WTC11 (cell line): ENCODE measurements around the gene FNBP1L. TPM values are rescaled to one million over a fixed set of nuclear protein-coding genes. Genes with fewer than 3 reads are reported as not detected.

Source experiments
- AFF4 ChIP-seq: sonication (generic); formaldehyde crosslinking; IDR thresholded peaks from 2 replicates; pipeline ENCODE4 v1.8.1; 2023; ENCODE audit warnings: mild to moderate bottlenecking, missing genetic modification reagents, borderline replicate concordance
- ARID4B ChIP-seq: sonication (generic); formaldehyde crosslinking; IDR thresholded peaks from 2 replicates; pipeline ENCODE4 v1.8.0; 2023; ENCODE audit warnings: missing genetic modification reagents, mild to moderate bottlenecking, borderline replicate concordance
- CBFB ChIP-seq: sonication (generic); formaldehyde crosslinking; IDR thresholded peaks from 2 replicates; pipeline ENCODE4 v1.8.1; 2022; ENCODE audit warnings: mild to moderate bottlenecking, low read depth, missing genetic modification reagents
- CDX4 ChIP-seq: fragments of 250-450 bp; sonication (Bioruptor Pico); IDR thresholded peaks from 2 replicates; pipeline ENCODE4 v1.9.0; 2021; ENCODE audit warnings: moderate library complexity, mild to moderate bottlenecking, inconsistent platforms, borderline replicate concordance
- FOXP1 ChIP-seq: sonication (generic); formaldehyde crosslinking; IDR thresholded peaks from 2 replicates; pipeline ENCODE4 v1.8.0; 2022; ENCODE audit warnings: missing genetic modification reagents, mild to moderate bottlenecking, moderate library complexity, borderline replicate concordance
- FOXP4 ChIP-seq: sonication (generic); formaldehyde crosslinking; IDR thresholded peaks from 2 replicates; pipeline ENCODE4 v1.8.0; 2022; ENCODE audit warnings: mild to moderate bottlenecking, missing genetic modification reagents
- GRHL2 ChIP-seq: fragments of 250-450 bp; sonication (Bioruptor Pico); IDR thresholded peaks from 2 replicates; pipeline ENCODE4 v1.8.0; 2022; ENCODE audit warnings: mild to moderate bottlenecking, moderate library complexity; ENCODE audit not compliant: insufficient replicate concordance, severe bottlenecking
- MXD4 ChIP-seq: fragments of 250-450 bp; sonication (Bioruptor Pico); IDR thresholded peaks from 2 replicates; pipeline ENCODE4 v1.8.0; 2021; ENCODE audit warnings: mild to moderate bottlenecking, moderate library complexity, borderline replicate concordance
- PRRX2 ChIP-seq: fragments of 250-450 bp; sonication (Bioruptor Pico); IDR thresholded peaks from 2 replicates; pipeline ENCODE4 v1.8.0; 2021; ENCODE audit warnings: mild to moderate bottlenecking
- ZNF232 ChIP-seq: sonication (generic); formaldehyde crosslinking; IDR thresholded peaks from 2 replicates; pipeline ENCODE4 v1.8.0; 2022; ENCODE audit warnings: mild to moderate bottlenecking, missing genetic modification reagents
- ZNF416 ChIP-seq: fragments of 250-450 bp; sonication (Bioruptor Pico); IDR thresholded peaks from 2 replicates; pipeline ENCODE4 v1.9.0; 2021; ENCODE audit warnings: mild to moderate bottlenecking, inconsistent platforms
- ZNF425 ChIP-seq: fragments of 250-450 bp; sonication (Bioruptor Pico); conservative IDR thresholded peaks from 2 replicates; pipeline ENCODE4 v1.9.0; 2021; ENCODE audit warnings: mild to moderate bottlenecking
- total RNA-seq: library from RNA; stranded (reverse); gene quantifications from 3 replicates; pipeline ENCODE4 v1.2.3, GENCODE V29; 2021

FNBP1L gene
- total RNA-seq, 1 experiment from 2014 or later, result 79.1 TPM

- peak; percentile 92; the same call in 1 of the 2 replicates for TF ChIP-seq ARID4B
- no peak for TF ChIP-seq PRRX2
- no peak; the same call in 1 of the 2 replicates for TF ChIP-seq FOXP1 (CRISPR knock-in tag)
- TF ChIP-seq CBFB (CRISPR knock-in tag), result no peak
- no peak for TF ChIP-seq ZNF232 (CRISPR knock-in tag)
- TF ChIP-seq ZNF416 (CRISPR knock-in tag), result no peak
- no peak for TF ChIP-seq FOXP4 (CRISPR knock-in tag)
- TF ChIP-seq GRHL2 (CRISPR knock-in tag), result no peak
- no peak for TF ChIP-seq CDX4 (CRISPR knock-in tag)
- no peak for TF ChIP-seq ZNF425
- no peak for TF ChIP-seq MXD4 (CRISPR knock-in tag)
- no peak for TF ChIP-seq AFF4 (CRISPR knock-in tag)
These were observed 1.3 kb downstream of the FNBP1L start (continued) for GRCh38 chr1:93448983-93449804.
